Activated naive CD8-positive, alpha-beta T cell treated with anti-CD3 and anti-CD28 coated beads for 36 hours (primary cell): ENCODE measurements around the gene LMX1A. TPM values are rescaled to one million over a fixed set of nuclear protein-coding genes. Genes with fewer than 3 reads are reported as not detected.

Experiments used
- DNase-seq: peaks from one replicate; pipeline ENCODE4 v3.0.0; 2021
- H3K27ac Mint-ChIP-seq: one replicate; pipeline ENCODE4 v1.8.0; 2022; ENCODE audit warnings: mild to moderate bottlenecking, moderate library complexity, mixed read lengths
- H3K27me3 Mint-ChIP-seq: one replicate; pipeline ENCODE4 v1.8.0; 2022; ENCODE audit warnings: mild to moderate bottlenecking, mixed read lengths
- H3K36me3 Mint-ChIP-seq: one replicate; pipeline ENCODE4 v1.8.0; 2021; ENCODE audit warnings: mild to moderate bottlenecking, mixed read lengths
- H3K4me1 Mint-ChIP-seq: one replicate; pipeline ENCODE4 v1.8.0; 2021; ENCODE audit warnings: mixed read lengths
- H3K4me3 Mint-ChIP-seq: one replicate; pipeline ENCODE4 v1.8.0; 2022; ENCODE audit warnings: mild to moderate bottlenecking, moderate library complexity, mixed read lengths
- H3K9me3 Mint-ChIP-seq: one replicate; pipeline ENCODE4 v1.8.0; 2022; ENCODE audit warnings: mixed read lengths
- total RNA-seq, 2 experiments: library from RNA; stranded (reverse); gene quantifications; one replicate each; pipeline ENCODE4 v1.2.3, GENCODE V29; 2021

Gene LMX1A
- total RNA-seq, 2 experiments from 2014 or later: not detected

- Mint-ChIP-seq H3K4me3 (peak overlapping the region; percentile 74), H3K9me3 (no peaks in the 10 kb centered on the region), H3K27me3 (peaks cover 71% of the 10 kb centered on the region), H3K4me1 (peaks cover 23% of the 10 kb centered on the region), H3K27ac (no peak overlapping the region), H3K36me3 (no peaks in the 10 kb centered on the region)
- no peak for DNase-seq
Measured at GRCh38 chr1:165376811-165377311, 20.3 kb upstream of the LMX1A start.

- H3K27me3 Mint-ChIP-seq: peaks cover 77% of the 10 kb centered on the region
- H3K36me3 Mint-ChIP-seq: no peaks in the 10 kb centered on the region
- H3K9me3 Mint-ChIP-seq: no peaks in the 10 kb centered on the region
- peak overlapping the region; percentile 74 for H3K4me3 Mint-ChIP-seq
- DNase-seq: no peak
- H3K27ac Mint-ChIP-seq: no peak overlapping the region
- H3K4me1 Mint-ChIP-seq: peaks cover 20% of the 10 kb centered on the region
Measured at GRCh38 chr1:165376041-165376810, 19.7 kb upstream of the LMX1A start.

- no peak for DNase-seq
- Mint-ChIP-seq H3K27me3 (peaks cover 83% of the 10 kb centered on the region), H3K27ac (no peak overlapping the region), H3K36me3 (no peaks in the 10 kb centered on the region), H3K4me3 (peak overlapping the region; percentile 35), H3K4me1 (peaks cover 20% of the 10 kb centered on the region), H3K9me3 (no peaks in the 10 kb centered on the region)
Measured at GRCh38 chr1:165375623-165376022, 19.1 kb upstream of the LMX1A start.

GRCh38 chr1:165371588-165372225 is 15.2 kb upstream of the LMX1A start:
- Mint-ChIP-seq H3K27me3 (peaks cover 91% of the 10 kb centered on the region), H3K4me1 (peaks cover 14% of the 10 kb centered on the region), H3K9me3 (no peaks in the 10 kb centered on the region), H3K27ac (no peak overlapping the region), H3K4me3 (no peak overlapping the region), H3K36me3 (no peaks in the 10 kb centered on the region)
- no peak for DNase-seq

GRCh38 chr1:165369255-165369848 is 12.8 kb upstream of the LMX1A start:
- peaks cover 82% of the 10 kb centered on the region for H3K27me3 Mint-ChIP-seq
- H3K9me3 Mint-ChIP-seq: no peaks in the 10 kb centered on the region
- no peak overlapping the region for H3K27ac Mint-ChIP-seq
- H3K36me3 Mint-ChIP-seq: no peaks in the 10 kb centered on the region
- DNase-seq: peak; percentile 45
- no peak overlapping the region for H3K4me3 Mint-ChIP-seq
- H3K4me1 Mint-ChIP-seq: no peaks in the 10 kb centered on the region

GRCh38 chr1:165367375-165367993 is 11.0 kb upstream of the LMX1A start:
- no peaks in the 10 kb centered on the region for H3K36me3 Mint-ChIP-seq
- H3K27me3 Mint-ChIP-seq: peaks cover 70% of the 10 kb centered on the region

GRCh38 chr1:165365341-165365740 is 8.8 kb upstream of the LMX1A start:
- Mint-ChIP-seq H3K36me3 (no peaks in the 10 kb centered on the region), H3K9me3 (no peaks in the 10 kb centered on the region), H3K27me3 (peaks cover 56% of the 10 kb centered on the region), H3K4me1 (no peaks in the 10 kb centered on the region), H3K4me3 (no peak overlapping the region), H3K27ac (no peak overlapping the region)
- DNase-seq: no peak

More at GRCh38 chr1:165367375-165367993, 11.0 kb upstream of the LMX1A start:
- Mint-ChIP-seq H3K4me3 (no peak overlapping the region), H3K9me3 (no peaks in the 10 kb centered on the region), H3K4me1 (no peaks in the 10 kb centered on the region), H3K27ac (no peak overlapping the region)
- peak; percentile 73 for DNase-seq

GRCh38 chr1:165364568-165365133 is 8.1 kb upstream of the LMX1A start:
- Mint-ChIP-seq H3K4me3 (no peak overlapping the region), H3K27ac (no peak overlapping the region), H3K9me3 (no peaks in the 10 kb centered on the region), H3K36me3 (no peaks in the 10 kb centered on the region), H3K27me3 (peaks cover 59% of the 10 kb centered on the region), H3K4me1 (no peaks in the 10 kb centered on the region)
- DNase-seq: no peak

GRCh38 chr1:165356876-165357275 is 361 bp upstream of the LMX1A start:
- Mint-ChIP-seq H3K27ac (no peak overlapping the region), H3K9me3 (no peaks in the 10 kb centered on the region), H3K4me1 (peaks cover 14% of the 10 kb centered on the region), H3K4me3 (no peak overlapping the region), H3K27me3 (peaks cover 84% of the 10 kb centered on the region), H3K36me3 (no peaks in the 10 kb centered on the region)
- no peak for DNase-seq

GRCh38 chr1:165355139-165355976 is 1.2 kb downstream of the LMX1A start:
- Mint-ChIP-seq H3K4me1 (peaks cover 14% of the 10 kb centered on the region), H3K36me3 (no peaks in the 10 kb centered on the region), H3K27me3 (peaks cover 94% of the 10 kb centered on the region), H3K4me3 (peak overlapping the region; percentile 14), H3K9me3 (no peaks in the 10 kb centered on the region), H3K27ac (no peak overlapping the region)
- DNase-seq: no peak

GRCh38 chr1:165354739-165355138 is 1.8 kb downstream of the LMX1A start:
- Mint-ChIP-seq H3K9me3 (no peaks in the 10 kb centered on the region), H3K27ac (no peak overlapping the region), H3K4me1 (peaks cover 14% of the 10 kb centered on the region), H3K27me3 (peaks cover 94% of the 10 kb centered on the region), H3K36me3 (no peaks in the 10 kb centered on the region), H3K4me3 (no peak overlapping the region)
- DNase-seq: no peak

- Mint-ChIP-seq H3K27ac (no peak overlapping the region), H3K9me3 (no peaks in the 10 kb centered on the region)
- DNase-seq: no peak
Measured at GRCh38 chr1:165353731-165354671, 2.5 kb downstream of the LMX1A start.

More at GRCh38 chr1:165353731-165354671, 2.5 kb downstream of the LMX1A start:
- Mint-ChIP-seq H3K4me1 (peaks cover 14% of the 10 kb centered on the region), H3K4me3 (no peak overlapping the region), H3K27me3 (peaks cover 95% of the 10 kb centered on the region), H3K36me3 (no peaks in the 10 kb centered on the region)
